Progenitor cell of endocrine pancreas (in vitro differentiated cells): ENCODE data around the gene ZNF730. TPM values are rescaled to one million over a fixed set of nuclear protein-coding genes. Genes with fewer than 3 reads are reported as not detected.

Source experiments
- DNase-seq: peaks from one replicate; pipeline ENCODE4 v3.0.0; 2021; ENCODE audit warnings: low spot score; ENCODE audit not compliant: unreplicated experiment
- H3K27ac Mint-ChIP-seq: 2 replicates; pipeline ENCODE4 v1.8.0; 2021; ENCODE audit warnings: mild to moderate bottlenecking, moderate library complexity, mixed read lengths
- H3K27me3 Mint-ChIP-seq: 2 replicates; pipeline ENCODE4 v1.8.0; 2021; ENCODE audit warnings: mixed read lengths
- H3K36me3 Mint-ChIP-seq: 2 replicates; pipeline ENCODE4 v1.8.0; 2022; ENCODE audit warnings: mixed read lengths; ENCODE audit not compliant: insufficient read depth
- H3K4me1 Mint-ChIP-seq: 2 replicates; pipeline ENCODE4 v1.8.0; 2021; ENCODE audit warnings: low read depth, mixed read lengths
- H3K4me3 Mint-ChIP-seq: 2 replicates; pipeline ENCODE4 v1.8.0; 2021; ENCODE audit warnings: low read depth, mild to moderate bottlenecking, moderate library complexity, mixed read lengths
- H3K9me3 Mint-ChIP-seq: 2 replicates; pipeline ENCODE4 v1.8.0; 2021; ENCODE audit warnings: low read depth, mixed read lengths
- CTCF ChIP-seq: fragments of 200-600 bp; sonication (generic); IDR thresholded peaks from one replicate; pipeline ENCODE4 v1.5.0; 2021; ENCODE audit warnings: antibody characterized with exemption, mild to moderate bottlenecking; ENCODE audit not compliant: unreplicated experiment
- total RNA-seq: library from RNA; stranded (reverse); gene quantifications from 2 replicates; pipeline ENCODE4 v1.2.1, GENCODE V29; 2021

The ZNF730 gene
- total RNA-seq, 1 donor from 2014 or later, result 21.3 TPM

- Mint-ChIP-seq H3K9me3 (peaks cover 42% of the 10 kb centered on the region), H3K4me1 (no peaks in the 10 kb centered on the region), H3K4me3 (no peak overlapping the region), H3K36me3 (peaks cover 2% of the 10 kb centered on the region), H3K27me3 (no peaks in the 10 kb centered on the region), H3K27ac (no peak overlapping the region)
- DNase-seq, result no peak
- TF ChIP-seq CTCF, result no peak
Measured at GRCh38 chr19:23183251-23183650, 66.4 kb downstream of the ZNF730 start.

GRCh38 chr19:23190341-23190740, 73.5 kb downstream of the ZNF730 start:
- H3K4me3 Mint-ChIP-seq, result no peak overlapping the region
- TF ChIP-seq CTCF, result no peak
- H3K27ac Mint-ChIP-seq, result no peak overlapping the region
- H3K27me3 Mint-ChIP-seq, result no peaks in the 10 kb centered on the region
- peaks cover 15% of the 10 kb centered on the region for H3K9me3 Mint-ChIP-seq
- peaks cover 1% of the 10 kb centered on the region for H3K36me3 Mint-ChIP-seq
- no peaks in the 10 kb centered on the region for H3K4me1 Mint-ChIP-seq
- DNase-seq, result no peak

Other genes with a start within 250 kb of the ZNF730 start
- not detected in 2 replicates for gene ZNF728, start 113.8 kb upstream of the ZNF730 start, total RNA-seq
- gene ZNF724, start 133.4 kb downstream of the ZNF730 start, total RNA-seq, result 21.7 and 22.1 TPM in 2 replicates